Fibroblast of the aortic adventitia (primary cell): ENCODE data around the gene LRRC72. TPM values are rescaled to one million over a fixed set of nuclear protein-coding genes. Genes with fewer than 3 reads are reported as not detected.
"Not testable (repeated sequence)": the region's sequence is repeated elsewhere in the genome, so short reads cannot be mapped to it uniquely, and the experiment has no call there.

Experiments used
- DNase-seq: peaks from one replicate; pipeline ENCODE4 v3.0.0-alpha.2; 2010; ENCODE audit warnings: low read depth
- H3K4me3 ChIP-seq: 2 replicates; pipeline ENCODE4 v1.5.1; 2011; ENCODE audit warnings: low read depth, mild to moderate bottlenecking, control low read depth, low read length, moderate library complexity
- CTCF ChIP-seq: IDR thresholded peaks from 2 replicates; pipeline ENCODE4 v1.5.1; 2011; ENCODE audit warnings: mild to moderate bottlenecking, low read length, control low read depth, inconsistent platforms; ENCODE audit not compliant: insufficient read depth
- total RNA-seq: library from RNA; depleted of rRNA; stranded (reverse); fragments of >200 nt; gene quantifications from 2 replicates; pipeline ENCODE4 v1.2.3, GENCODE V29; 2012; ENCODE audit warnings: low replicate concordance

LRRC72 gene
- total RNA-seq, 1 donor, result not detected

DNA sequence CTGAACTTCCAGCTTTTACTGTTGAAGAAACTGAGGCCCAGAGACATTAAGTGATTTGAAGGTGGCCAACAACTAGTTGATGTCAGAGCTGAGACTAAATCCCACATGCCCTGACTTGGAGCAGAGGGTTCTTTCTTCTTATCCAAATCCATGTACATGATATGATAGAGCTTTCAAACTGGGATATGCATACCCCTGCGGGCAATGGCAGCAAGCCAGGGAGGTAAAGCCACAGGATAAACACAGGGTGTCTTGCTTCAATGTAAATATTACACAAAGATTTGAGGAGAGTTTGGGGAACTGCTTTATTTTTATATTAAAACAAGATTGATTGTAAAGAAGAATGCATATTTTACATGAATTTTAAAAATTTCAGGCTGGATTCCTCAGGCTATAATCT, 2.3 kb upstream of the LRRC72 start:
- DNase-seq, result no peak
- TF ChIP-seq CTCF, result no peak
- no peak overlapping the region for H3K4me3 ChIP-seq

DNA sequence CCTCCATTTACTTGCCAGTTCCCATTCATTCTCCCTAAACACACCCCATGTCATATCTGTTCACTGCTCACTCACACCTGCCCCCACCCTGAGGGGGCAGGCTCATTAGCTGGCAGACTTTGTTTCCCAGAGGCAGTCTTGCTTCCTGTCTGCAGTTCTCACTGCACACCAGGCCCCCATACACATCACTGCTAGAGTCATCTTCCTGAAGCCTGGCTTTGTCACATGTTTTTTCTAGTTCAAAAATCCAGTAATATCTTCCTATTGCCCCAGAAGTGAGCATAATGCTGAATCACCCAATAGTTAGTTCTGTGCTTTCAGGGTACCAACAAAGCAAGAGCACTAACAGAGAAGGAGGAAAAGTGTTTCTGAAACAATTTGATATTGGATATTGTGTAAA, 1.9 kb downstream of the LRRC72 start:
- no peak overlapping the region for H3K4me3 ChIP-seq
- no peak for TF ChIP-seq CTCF
- DNase-seq, result peak; percentile 7

DNA sequence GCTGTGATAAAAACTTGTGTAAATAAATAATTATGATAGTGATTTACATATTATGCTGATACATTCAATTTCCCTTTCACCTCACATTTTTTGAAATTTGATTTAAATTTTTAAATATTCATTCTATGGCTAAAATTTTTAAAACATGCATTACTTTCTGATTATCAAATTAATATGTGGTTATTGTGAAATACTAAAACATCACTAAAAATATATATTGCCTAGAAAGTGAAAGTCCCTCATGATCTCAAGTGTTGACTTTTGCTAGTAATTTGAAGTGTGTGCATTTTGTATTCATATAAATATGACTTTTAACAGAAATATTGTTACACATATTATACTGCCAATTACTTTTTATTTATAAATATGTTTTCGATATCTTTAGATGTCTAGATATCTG, 3.1 kb downstream of the LRRC72 start:
- DNase-seq, result no peak
- H3K4me3 ChIP-seq, result no peak overlapping the region
- no peak for TF ChIP-seq CTCF

- no peak for TF ChIP-seq CTCF
- peak; percentile 22 for DNase-seq
Measured at GRCh38 chr7:16531707-16532106, 5.1 kb downstream of the LRRC72 start.

DNA sequence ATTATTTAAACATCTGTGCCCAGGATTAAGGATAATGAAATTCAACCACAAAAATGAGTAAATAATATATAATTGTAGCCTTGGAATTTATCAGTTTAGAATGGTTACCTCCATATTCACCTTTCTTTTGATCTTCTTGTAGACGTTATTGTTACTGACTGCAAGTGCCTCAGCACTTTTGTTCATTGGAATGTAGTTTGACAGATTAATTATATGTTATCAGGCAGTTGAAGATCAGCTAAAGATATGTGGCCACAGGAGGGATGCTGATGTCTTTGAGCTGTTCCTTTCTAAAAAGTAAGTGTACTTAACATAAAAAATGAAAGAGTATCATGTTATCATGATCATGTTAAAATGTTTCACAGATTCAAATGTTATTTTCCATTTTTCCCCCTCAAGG, 5.6 kb downstream of the LRRC72 start:
- no peak for TF ChIP-seq CTCF
- DNase-seq, result no peak
- no peak overlapping the region for H3K4me3 ChIP-seq

More at GRCh38 chr7:16531707-16532106, 5.1 kb downstream of the LRRC72 start:
- H3K4me3 ChIP-seq, result no peak overlapping the region

DNA sequence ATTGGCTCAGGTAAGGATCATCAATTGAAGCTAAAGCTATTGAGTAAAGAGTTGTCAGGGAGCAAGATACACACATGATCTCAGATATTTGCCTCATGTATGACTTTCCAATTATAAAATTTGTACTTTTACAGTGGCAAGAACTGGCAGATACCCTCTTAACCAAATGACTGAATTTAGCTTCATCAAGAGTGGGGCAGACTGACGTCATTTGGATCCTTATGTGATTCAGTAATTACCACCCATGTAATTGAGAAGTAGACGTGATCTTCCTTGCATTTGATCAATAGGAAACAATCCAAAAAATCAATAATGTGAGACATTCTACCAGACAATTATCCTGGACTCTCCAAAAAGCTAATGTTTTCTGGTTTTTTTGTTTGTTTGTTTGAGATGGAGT, 8.9 kb downstream of the LRRC72 start:
- H3K4me3 ChIP-seq, result no peak overlapping the region
- no peak for TF ChIP-seq CTCF
- DNase-seq, result no peak

DNA sequence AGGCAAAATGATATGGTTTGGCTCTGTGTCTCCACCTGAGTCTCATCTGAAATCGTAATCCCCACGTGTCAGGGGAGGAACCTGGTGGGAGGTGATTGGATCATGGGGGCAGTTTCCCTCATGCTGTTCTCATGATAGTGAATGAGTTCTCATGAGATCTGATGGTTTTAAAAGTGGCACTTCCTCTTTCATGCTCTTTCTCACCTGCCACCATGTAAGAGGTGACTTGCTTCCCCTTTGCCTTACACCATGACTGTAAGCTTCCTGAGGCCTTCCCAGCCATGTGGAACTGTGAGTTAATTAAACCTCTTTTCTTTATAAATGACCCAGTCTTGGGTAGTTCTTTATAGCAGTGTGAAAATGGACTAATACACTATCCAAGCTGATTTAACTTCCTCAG, 13.9 kb downstream of the LRRC72 start:
- DNase-seq, H3K4me3 ChIP-seq: not testable (repeated sequence)
